ENCODE results near the gene SYNPO2L.
"Not testable (repeated sequence)": the region's sequence is repeated elsewhere in the genome, so short reads cannot be mapped to it uniquely, and the experiment has no call there.

DNA sequence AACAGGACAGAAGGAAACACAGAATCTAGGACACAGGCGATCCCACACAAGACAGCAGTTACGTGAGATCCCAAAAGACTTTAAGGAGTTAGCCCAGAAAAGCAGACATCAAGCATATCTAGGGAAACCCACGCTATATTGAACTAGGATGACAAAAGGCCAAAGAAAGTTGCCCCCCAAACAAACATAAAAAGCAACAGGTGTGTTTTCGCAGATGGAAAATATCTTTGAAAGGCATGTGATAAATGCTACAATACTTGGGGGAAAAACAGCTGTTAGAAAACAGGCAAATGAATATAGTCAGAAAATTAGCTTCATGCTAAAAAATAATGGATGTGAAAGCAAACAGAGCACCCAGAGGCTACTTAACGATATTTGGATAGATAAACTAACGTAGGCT is 34.9 kb upstream of the SYNPO2L start:
- not testable (repeated sequence) for TF ChIP-seq POLR2H (tag; IDR thresholded peaks at IDR 0.05; ENCODE audit: low read depth); HMG20B (CRISPR knock-in tag; IDR thresholded peaks at IDR 0.05); POLR2A (conservative IDR thresholded peaks at IDR 0.05)
- TF ChIP-seq, protein P1, sequence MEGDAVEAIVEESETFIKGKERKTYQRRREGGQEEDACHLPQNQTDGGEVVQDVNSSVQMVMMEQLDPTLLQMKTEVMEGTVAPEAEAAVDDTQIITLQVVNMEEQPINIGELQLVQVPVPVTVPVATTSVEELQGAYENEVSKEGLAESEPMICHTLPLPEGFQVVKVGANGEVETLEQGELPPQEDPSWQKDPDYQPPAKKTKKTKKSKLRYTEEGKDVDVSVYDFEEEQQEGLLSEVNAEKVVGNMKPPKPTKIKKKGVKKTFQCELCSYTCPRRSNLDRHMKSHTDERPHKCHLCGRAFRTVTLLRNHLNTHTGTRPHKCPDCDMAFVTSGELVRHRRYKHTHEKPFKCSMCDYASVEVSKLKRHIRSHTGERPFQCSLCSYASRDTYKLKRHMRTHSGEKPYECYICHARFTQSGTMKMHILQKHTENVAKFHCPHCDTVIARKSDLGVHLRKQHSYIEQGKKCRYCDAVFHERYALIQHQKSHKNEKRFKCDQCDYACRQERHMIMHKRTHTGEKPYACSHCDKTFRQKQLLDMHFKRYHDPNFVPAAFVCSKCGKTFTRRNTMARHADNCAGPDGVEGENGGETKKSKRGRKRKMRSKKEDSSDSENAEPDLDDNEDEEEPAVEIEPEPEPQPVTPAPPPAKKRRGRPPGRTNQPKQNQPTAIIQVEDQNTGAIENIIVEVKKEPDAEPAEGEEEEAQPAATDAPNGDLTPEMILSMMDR (IDR thresholded peaks at IDR 0.05 in 2 of 3, conservative IDR thresholded peaks at IDR 0.05 in 1 of 3; ENCODE audit: insufficient read depth in 2 of 3, low read depth in 1 of 3, low read length in 3 of 3): not testable (repeated sequence)
- TF ChIP-seq, protein P2, sequence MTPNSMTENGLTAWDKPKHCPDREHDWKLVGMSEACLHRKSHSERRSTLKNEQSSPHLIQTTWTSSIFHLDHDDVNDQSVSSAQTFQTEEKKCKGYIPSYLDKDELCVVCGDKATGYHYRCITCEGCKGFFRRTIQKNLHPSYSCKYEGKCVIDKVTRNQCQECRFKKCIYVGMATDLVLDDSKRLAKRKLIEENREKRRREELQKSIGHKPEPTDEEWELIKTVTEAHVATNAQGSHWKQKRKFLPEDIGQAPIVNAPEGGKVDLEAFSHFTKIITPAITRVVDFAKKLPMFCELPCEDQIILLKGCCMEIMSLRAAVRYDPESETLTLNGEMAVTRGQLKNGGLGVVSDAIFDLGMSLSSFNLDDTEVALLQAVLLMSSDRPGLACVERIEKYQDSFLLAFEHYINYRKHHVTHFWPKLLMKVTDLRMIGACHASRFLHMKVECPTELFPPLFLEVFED (CRISPR knock-in tag; conservative IDR thresholded peaks at IDR 0.05): not testable (repeated sequence)
